ENCODE data around the gene DLK1. TPM values are rescaled to one million over a fixed set of nuclear protein-coding genes. Genes with fewer than 3 reads are reported as not detected.

Gene DLK1
- total and polyA plus RNA-seq, 2 experiments from 2014 or later, result not detected

DNA sequence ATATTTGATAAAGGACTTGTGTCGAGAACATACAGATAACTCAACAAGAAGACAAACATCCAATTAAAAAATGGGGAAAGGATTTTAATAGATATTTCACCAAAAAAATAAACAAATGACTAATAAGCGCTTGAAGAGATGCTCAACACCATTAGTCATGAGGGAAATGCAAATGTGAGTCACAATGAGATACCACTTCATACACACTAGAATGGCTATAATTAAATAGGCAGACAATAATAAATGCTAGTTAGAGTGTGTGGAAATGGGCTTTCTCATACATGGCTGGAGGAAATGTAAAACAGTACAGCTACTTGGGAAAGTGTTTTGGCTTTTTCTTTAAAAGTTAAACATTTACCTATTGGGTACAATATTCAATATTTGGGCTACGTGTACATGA is 34.8 kb downstream of the DLK1 start:
- Histone ChIP-seq H3K27me3 (replicated peaks; ENCODE audit: insufficient read depth) (peaks cover 19% of the 10 kb centered on the region), H3K4me3 (no peak overlapping the region), H3K9me3 (ENCODE audit: low read depth) (no peaks in the 10 kb centered on the region), H3K9me2 (ENCODE audit: insufficient read depth) (no peaks in the 10 kb centered on the region), H4K20me1 (ENCODE audit: insufficient read depth) (no peaks in the 10 kb centered on the region), H2AFZ (no peak overlapping the region), H3F3A (ENCODE audit: insufficient read depth) (peaks cover 15% of the 10 kb centered on the region), H3K4me1 (ENCODE audit: insufficient read depth) (peaks cover 16% of the 10 kb centered on the region), H3K9ac (no peak overlapping the region), H3K79me2 (ENCODE audit: insufficient read depth) (no peaks in the 10 kb centered on the region), H3K27ac (peak overlapping the region; percentile 45), H3K36me3 (ENCODE audit: low read depth) (no peaks in the 10 kb centered on the region), H3K4me2 (ENCODE audit: unreplicated experiment) (peak overlapping the region; percentile 18)
- 26 to 29% methylated on average over 3 of the region's 3 CpGs for WGBS, 2 experiments (ENCODE audit: low coverage in 1 of 2, low lambda C conversion rate in 2 of 2, missing lambda C conversion rate in 2 of 2)
- TF ChIP-seq EZH2phosphoT487 (IDR thresholded peaks at IDR 0.05; ENCODE audit: insufficient read depth, low read depth), result no peak
- no peak for TF ChIP-seq EZH2 (IDR thresholded peaks at IDR 0.05; ENCODE audit: insufficient read depth, poor library complexity, severe bottlenecking)
- DNase-seq, result peak; percentile 90
- in situ Hi-C loops (cut with MboI), result no loop called here

DNA sequence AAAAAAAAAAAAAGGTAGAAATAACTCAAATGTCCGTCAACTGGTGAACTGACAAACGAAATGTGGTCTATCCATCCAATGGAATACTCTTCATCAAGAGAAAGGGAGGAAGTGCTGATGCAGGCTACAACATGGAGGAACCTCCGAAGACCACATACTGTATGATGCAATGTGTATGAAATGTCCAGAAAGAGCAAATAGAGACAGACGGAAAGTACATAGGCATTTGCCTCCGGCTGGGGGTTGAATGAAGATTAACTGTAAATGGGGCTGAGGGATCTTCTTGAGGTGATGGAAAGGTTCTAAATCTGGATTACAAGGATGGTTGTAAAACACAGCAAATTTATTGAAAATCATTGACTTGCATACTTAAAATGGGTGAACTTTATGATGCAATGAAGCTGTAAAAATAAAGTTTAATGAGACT is 35.4 kb downstream of the DLK1 start:
- Histone ChIP-seq H3K79me2 (ENCODE audit: insufficient read depth) (no peaks in the 10 kb centered on the region), H3K4me3 (no peak overlapping the region), H3K27ac (peak overlapping the region; percentile 45), H3K9ac (no peak overlapping the region), H4K20me1 (ENCODE audit: insufficient read depth) (no peaks in the 10 kb centered on the region), H3K4me1 (ENCODE audit: insufficient read depth) (peaks cover 16% of the 10 kb centered on the region), H3K9me3 (ENCODE audit: low read depth) (no peaks in the 10 kb centered on the region), H3K27me3 (replicated peaks; ENCODE audit: insufficient read depth) (peaks cover 25% of the 10 kb centered on the region), H3K9me2 (ENCODE audit: insufficient read depth) (no peaks in the 10 kb centered on the region), H3F3A (ENCODE audit: insufficient read depth) (peaks cover 15% of the 10 kb centered on the region), H3K4me2 (ENCODE audit: unreplicated experiment) (peak overlapping the region; percentile 18), H3K36me3 (ENCODE audit: low read depth) (no peaks in the 10 kb centered on the region), H2AFZ (peak overlapping the region; percentile 16; the same call in 1 of the 2 replicates)
- WGBS, 2 experiments (ENCODE audit: low coverage in 1 of 2, low lambda C conversion rate in 2 of 2, missing lambda C conversion rate in 2 of 2), result 66 to 76% methylated on average over 5 of the region's 5 CpGs
- DNase-seq, result peak; percentile 30
- TF ChIP-seq EZH2 (IDR thresholded peaks at IDR 0.05; ENCODE audit: insufficient read depth, poor library complexity, severe bottlenecking) (no peak), EZH2phosphoT487 (IDR thresholded peaks at IDR 0.05; ENCODE audit: insufficient read depth, low read depth) (no peak)
- in situ Hi-C loops (cut with MboI), result no loop called here

DNA sequence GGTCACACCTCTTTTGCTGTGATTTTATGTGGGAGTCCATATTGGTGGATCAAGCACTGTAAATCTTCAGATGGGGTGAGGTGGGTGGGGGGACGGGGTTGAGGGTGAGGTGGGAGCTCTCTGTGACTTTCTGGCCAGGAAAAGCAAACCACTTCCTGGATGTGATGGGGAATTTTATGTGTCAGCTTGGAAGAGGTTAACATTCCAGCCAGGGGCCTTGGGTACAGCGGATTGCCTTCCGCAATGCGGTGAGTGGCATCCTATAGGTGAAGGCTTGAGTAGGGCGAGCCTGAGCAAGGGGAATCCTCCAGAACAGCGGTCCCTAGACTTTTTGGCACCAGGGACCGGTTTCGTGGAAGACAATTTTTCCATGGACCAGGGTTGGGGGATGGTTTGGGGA is 36.2 kb downstream of the DLK1 start:
- peaks cover 31% of the 10 kb centered on the region for H3K27me3 ChIP-seq (replicated peaks; ENCODE audit: insufficient read depth)
- no peak overlapping the region for H2AFZ ChIP-seq
- no peaks in the 10 kb centered on the region for H3K9me2 ChIP-seq (ENCODE audit: insufficient read depth)
- H3K4me3 ChIP-seq, result no peak overlapping the region
- peaks cover 16% of the 10 kb centered on the region for H3K4me1 ChIP-seq (ENCODE audit: insufficient read depth)
- no peaks in the 10 kb centered on the region for H3K36me3 ChIP-seq (ENCODE audit: low read depth)
- in situ Hi-C loops (cut with MboI), result no loop called here
- peaks cover 15% of the 10 kb centered on the region for H3F3A ChIP-seq (ENCODE audit: insufficient read depth)
- no peaks in the 10 kb centered on the region for H3K79me2 ChIP-seq (ENCODE audit: insufficient read depth)
- H3K9me3 ChIP-seq (ENCODE audit: low read depth), result no peaks in the 10 kb centered on the region
- no peak overlapping the region for H3K9ac ChIP-seq
- TF ChIP-seq EZH2phosphoT487 (IDR thresholded peaks at IDR 0.05; ENCODE audit: insufficient read depth, low read depth), result no peak
- H3K27ac ChIP-seq, result no peak overlapping the region
- H3K4me2 ChIP-seq (ENCODE audit: unreplicated experiment), result no peak overlapping the region
- no peaks in the 10 kb centered on the region for H4K20me1 ChIP-seq (ENCODE audit: insufficient read depth)
- WGBS, 2 experiments (ENCODE audit: low coverage in 1 of 2, low lambda C conversion rate in 2 of 2, missing lambda C conversion rate in 2 of 2), result 90 to 94% methylated on average over 8 of the region's 8 CpGs
- DNase-seq, result no peak

DNA sequence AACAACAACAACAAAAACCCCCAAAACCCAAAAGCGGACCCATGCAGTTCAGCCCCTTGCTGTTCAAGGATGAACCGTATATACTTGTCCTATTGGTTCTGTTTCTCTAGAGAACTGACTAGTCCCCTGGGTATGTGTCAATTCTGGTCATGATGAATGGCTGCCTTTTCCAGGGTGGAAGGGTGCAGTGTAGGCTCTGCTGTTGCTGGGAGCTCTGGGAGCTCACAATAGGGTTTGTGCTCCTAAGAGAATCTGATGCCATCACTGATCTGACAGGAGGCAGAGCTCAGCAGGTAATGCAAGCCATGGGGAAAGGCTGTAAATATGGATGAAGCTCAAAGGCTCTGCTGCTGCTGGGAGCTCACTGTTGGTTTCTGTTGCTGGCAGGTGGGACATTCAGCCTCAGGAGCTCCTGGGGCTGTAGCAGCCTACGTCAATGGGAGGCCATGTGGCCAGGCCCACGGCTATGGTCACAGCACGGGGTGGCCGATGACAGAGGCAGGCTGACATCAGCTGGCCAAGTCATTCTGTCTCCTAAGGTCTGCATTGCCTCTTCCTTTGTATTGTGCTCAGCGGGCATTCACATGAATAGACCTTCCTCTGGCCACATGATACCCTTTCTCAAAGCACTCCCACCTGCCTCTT is 37.9 kb downstream of the DLK1 start:
- Histone ChIP-seq H2AFZ (no peak overlapping the region), H4K20me1 (ENCODE audit: insufficient read depth) (no peaks in the 10 kb centered on the region), H3K4me3 (no peak overlapping the region), H3K27ac (no peak overlapping the region), H3K9ac (no peak overlapping the region), H3K9me2 (ENCODE audit: insufficient read depth) (no peaks in the 10 kb centered on the region), H3K4me1 (ENCODE audit: insufficient read depth) (peaks cover 16% of the 10 kb centered on the region), H3F3A (ENCODE audit: insufficient read depth) (peaks cover 15% of the 10 kb centered on the region), H3K27me3 (replicated peaks; ENCODE audit: insufficient read depth) (peaks cover 34% of the 10 kb centered on the region), H3K9me3 (ENCODE audit: low read depth) (no peaks in the 10 kb centered on the region), H3K36me3 (ENCODE audit: low read depth) (no peaks in the 10 kb centered on the region), H3K4me2 (ENCODE audit: unreplicated experiment) (no peak overlapping the region), H3K79me2 (ENCODE audit: insufficient read depth) (no peaks in the 10 kb centered on the region)
- WGBS, 2 experiments (ENCODE audit: low coverage in 1 of 2, low lambda C conversion rate in 2 of 2, missing lambda C conversion rate in 2 of 2), result 79 to 83% methylated on average over 7 of the region's 7 CpGs
- TF ChIP-seq EZH2phosphoT487 (IDR thresholded peaks at IDR 0.05; ENCODE audit: insufficient read depth, low read depth) (no peak), EZH2 (IDR thresholded peaks at IDR 0.05; ENCODE audit: insufficient read depth, poor library complexity, severe bottlenecking) (no peak)
- in situ Hi-C loops (cut with MboI), result no loop called here
- DNase-seq, result no peak

Data from GM23248 (cell line).